DND-41 (cell line): ENCODE data around the gene EIF5A.
A peak's percentile ranks its signal among the peaks of the same experiment; 100 is the strongest.
"Not testable (repeated sequence)": the region's sequence is repeated elsewhere in the genome, so short reads cannot be mapped to it uniquely, and the experiment has no call there.

ENCODE experiments used
- ATAC-seq: fragments of 200-7000 bp; cut with Tn5 transposase; 3 replicates; pipeline ENCODE4 v1.9.1; 2021; ENCODE audit warnings: low read depth; ENCODE audit not compliant: insufficient read depth
- DNase-seq: peaks from one replicate; pipeline ENCODE4 v3.0.0-alpha.2; 2020
- H2AFZ ChIP-seq: 2 replicates; pipeline ENCODE4 v1.6.0; 2012; ENCODE audit warnings: low read depth, low read length
- H3K27ac ChIP-seq: 2 replicates; pipeline ENCODE4 v1.5.1; 2012; ENCODE audit warnings: low read length, inconsistent platforms
- H3K27me3 ChIP-seq: fragments of 200-600 bp; sonication (generic); 2 replicates; pipeline ENCODE4 v1.6.0; 2012; ENCODE audit warnings: low read length, mild to moderate bottlenecking, inconsistent platforms; ENCODE audit not compliant: insufficient read depth, poor library complexity
- H3K36me3 ChIP-seq: 2 replicates; pipeline ENCODE4 v1.5.1; 2012; ENCODE audit warnings: low read length, inconsistent platforms; ENCODE audit not compliant: insufficient read depth
- H3K4me1 ChIP-seq: 2 replicates; pipeline ENCODE4 v1.5.1; 2012; ENCODE audit warnings: mild to moderate bottlenecking, low read length; ENCODE audit not compliant: insufficient read depth
- H3K4me2 ChIP-seq: 2 replicates; pipeline ENCODE4 v1.6.0; 2012; ENCODE audit warnings: mild to moderate bottlenecking, moderate library complexity, low read length, inconsistent platforms; ENCODE audit not compliant: insufficient read depth
- H3K4me3 ChIP-seq, 2 experiments: fragments of 200-600 bp in 1 of 2; shearing (Covaris generic) in 1 of 2; 2 replicates each; pipeline ENCODE4 v1.5.1; 2012 to 2016; ENCODE audit warnings: inconsistent platforms in 2 of 2, low read length in 2 of 2, mild to moderate bottlenecking in 2 of 2, low read depth in 1 of 2, moderate library complexity in 1 of 2
- H3K79me2 ChIP-seq: 2 replicates; pipeline ENCODE4 v1.6.0; 2012; ENCODE audit warnings: low read length, inconsistent platforms; ENCODE audit not compliant: insufficient read depth
- H3K9ac ChIP-seq: 2 replicates; pipeline ENCODE4 v1.6.0; 2012; ENCODE audit warnings: low read depth, mild to moderate bottlenecking, inconsistent platforms, low read length, moderate library complexity
- H3K9me3 ChIP-seq: 2 replicates; pipeline ENCODE4 v1.5.1; 2012; ENCODE audit warnings: low read length, moderate library complexity, mild to moderate bottlenecking, inconsistent platforms; ENCODE audit not compliant: insufficient read depth, severe bottlenecking
- H4K20me1 ChIP-seq: 2 replicates; pipeline ENCODE4 v1.6.0; 2012; ENCODE audit warnings: low read length; ENCODE audit not compliant: insufficient read depth
- EZH2 ChIP-seq: IDR thresholded peaks from 3 replicates; pipeline ENCODE4 v1.6.1; 2012; ENCODE audit warnings: borderline replicate concordance, low read depth, mild to moderate bottlenecking, moderate library complexity, low read length, inconsistent platforms; ENCODE audit not compliant: severe bottlenecking
- TF ChIP-seq, protein P1 (sequence below): IDR thresholded peaks from 2 replicates; pipeline ENCODE4 v1.5.1; 2012; ENCODE audit warnings: borderline replicate concordance, low read length, moderate library complexity, mild to moderate bottlenecking; ENCODE audit not compliant: poor library complexity, severe bottlenecking; ENCODE audit errors: extremely low read depth

The EIF5A gene

DNA sequence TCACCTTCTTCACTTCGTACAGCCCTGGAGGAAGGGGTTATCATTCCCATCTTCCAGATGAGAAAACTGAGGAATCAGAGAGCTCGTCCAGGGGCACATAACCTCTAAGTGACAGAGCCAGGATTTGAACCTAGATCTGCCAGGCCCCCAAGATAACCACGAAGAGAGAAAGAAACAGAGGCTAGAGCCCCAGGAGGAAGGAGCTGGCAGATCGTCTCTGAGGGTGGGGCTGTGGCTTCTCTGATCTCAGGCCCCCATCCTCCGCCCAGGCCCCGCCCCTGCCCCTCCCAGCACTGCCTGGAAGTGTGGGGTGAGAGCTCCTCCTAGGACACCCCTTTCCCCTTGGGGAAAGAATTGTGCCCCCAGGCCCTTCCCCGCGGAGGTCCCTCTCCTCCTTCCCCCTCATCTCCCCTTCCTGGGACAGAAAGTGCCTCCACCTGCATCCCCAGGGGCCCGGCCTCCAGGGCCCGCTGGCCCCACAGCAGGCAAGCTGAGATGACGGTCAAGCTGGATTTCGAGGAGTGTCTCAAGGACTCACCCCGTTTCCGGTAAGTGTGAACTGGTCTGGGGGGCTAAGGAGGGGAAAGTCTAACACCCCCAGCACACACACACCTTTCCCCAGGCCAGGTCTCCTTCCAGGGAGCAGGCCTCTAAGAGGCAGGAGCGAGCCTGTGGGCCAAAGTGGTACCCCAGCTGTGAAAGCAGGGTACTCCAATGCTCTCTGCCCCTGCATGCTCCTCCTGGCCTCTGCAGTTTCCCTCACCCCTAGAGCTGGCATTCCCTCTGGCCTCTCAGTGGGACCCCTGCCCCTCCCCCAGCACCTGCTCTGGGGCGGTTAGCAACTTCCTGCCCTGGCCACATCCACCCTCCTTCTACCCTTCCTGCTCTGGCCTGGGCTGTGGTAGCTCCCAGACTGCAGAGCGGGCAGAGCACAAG is 29.1 kb downstream of the EIF5A start, which contains the start of gene ACAP1:
ACAP1 (plus strand) TSS at position 290 of the 936 bp plus-strand sequence; CDS start at position 496, 206 bp downstream.
- ATAC-seq = peak; percentile 91
- Histone ChIP-seq H3K9ac (peak within 1 kb of the TSS; percentile 69), H3K27ac (peak within 1 kb of the TSS; percentile 98)

DNA sequence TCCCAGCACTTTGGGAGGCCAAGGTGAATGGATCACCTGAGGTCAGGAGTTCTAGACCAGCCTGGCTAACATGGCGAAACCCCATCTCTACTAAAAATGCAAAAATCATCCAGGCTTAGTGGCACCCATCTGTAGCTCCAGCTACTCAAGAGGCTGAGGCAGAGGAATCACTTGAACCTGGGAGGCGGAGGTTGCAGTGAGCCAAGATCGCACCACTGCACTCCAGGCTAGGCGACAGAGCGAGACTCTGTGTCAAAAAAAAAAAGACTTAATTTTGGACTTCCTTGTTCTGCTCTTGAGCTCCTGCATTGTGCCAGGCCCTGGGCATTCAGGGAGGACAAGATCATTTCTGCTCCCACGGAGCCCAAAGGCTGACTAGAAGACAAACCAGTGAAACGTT is 30.2 kb downstream of the EIF5A start:
- ATAC-seq, H2AFZ ChIP-seq, H3K27me3 ChIP-seq, H4K20me1 ChIP-seq, H3K9me3 ChIP-seq, DNase-seq: not testable (repeated sequence)
- Histone ChIP-seq H3K79me2 (peaks cover 31% of the 10 kb centered on the region), H3K4me1 (peaks cover 35% of the 10 kb centered on the region), H3K4me3 (peak overlapping the region in 1 of 2 experiments; percentile 60; a peak in 2 of 4 replicates), H3K27ac (peak overlapping the region; percentile 98), H3K4me2 (peak overlapping the region; percentile 81), H3K9ac (peak overlapping the region; percentile 69), H3K36me3 (peaks cover 14% of the 10 kb centered on the region)

More for the DNA sequence above, 29.1 kb downstream of the EIF5A start, which contains the start of gene ACAP1:
- peak; percentile 97 for DNase-seq
- no peaks in the 10 kb centered on the region for H4K20me1 ChIP-seq
- peak within 1 kb of the TSS; percentile 81 for H3K4me2 ChIP-seq
- peak within 1 kb of the TSS; percentile 52 for H2AFZ ChIP-seq
- H3K4me3 ChIP-seq = peak within 1 kb of the TSS; percentile 30 to 60
- H3K9me3 ChIP-seq = no peaks in the 10 kb centered on the region
- TF ChIP-seq EZH2 = no peak
- TF ChIP-seq, protein P1, sequence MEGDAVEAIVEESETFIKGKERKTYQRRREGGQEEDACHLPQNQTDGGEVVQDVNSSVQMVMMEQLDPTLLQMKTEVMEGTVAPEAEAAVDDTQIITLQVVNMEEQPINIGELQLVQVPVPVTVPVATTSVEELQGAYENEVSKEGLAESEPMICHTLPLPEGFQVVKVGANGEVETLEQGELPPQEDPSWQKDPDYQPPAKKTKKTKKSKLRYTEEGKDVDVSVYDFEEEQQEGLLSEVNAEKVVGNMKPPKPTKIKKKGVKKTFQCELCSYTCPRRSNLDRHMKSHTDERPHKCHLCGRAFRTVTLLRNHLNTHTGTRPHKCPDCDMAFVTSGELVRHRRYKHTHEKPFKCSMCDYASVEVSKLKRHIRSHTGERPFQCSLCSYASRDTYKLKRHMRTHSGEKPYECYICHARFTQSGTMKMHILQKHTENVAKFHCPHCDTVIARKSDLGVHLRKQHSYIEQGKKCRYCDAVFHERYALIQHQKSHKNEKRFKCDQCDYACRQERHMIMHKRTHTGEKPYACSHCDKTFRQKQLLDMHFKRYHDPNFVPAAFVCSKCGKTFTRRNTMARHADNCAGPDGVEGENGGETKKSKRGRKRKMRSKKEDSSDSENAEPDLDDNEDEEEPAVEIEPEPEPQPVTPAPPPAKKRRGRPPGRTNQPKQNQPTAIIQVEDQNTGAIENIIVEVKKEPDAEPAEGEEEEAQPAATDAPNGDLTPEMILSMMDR = no peak
- peaks cover 31% of the 10 kb centered on the region for H3K79me2 ChIP-seq
- peaks cover 35% of the 10 kb centered on the region for H3K4me1 ChIP-seq
- peaks cover 5% of the 10 kb centered on the region for H3K36me3 ChIP-seq
- no peaks in the 10 kb centered on the region for H3K27me3 ChIP-seq

GRCh38 chr17:7340179-7340578 is 32.8 kb downstream of the EIF5A start:
- H3K36me3 ChIP-seq = peaks cover 23% of the 10 kb centered on the region

More at GRCh38 chr17:7340179-7340578, 32.8 kb downstream of the EIF5A start:
- Histone ChIP-seq H3K79me2 (peaks cover 30% of the 10 kb centered on the region), H3K4me2 (no peak overlapping the region), H3K4me3 (no peak overlapping the region), H2AFZ (no peak overlapping the region), H4K20me1 (no peaks in the 10 kb centered on the region; the same call in 1 of the 2 replicates), H3K27ac (no peak overlapping the region), H3K4me1 (peaks cover 28% of the 10 kb centered on the region), H3K9me3 (no peaks in the 10 kb centered on the region), H3K27me3 (no peaks in the 10 kb centered on the region), H3K9ac (no peak overlapping the region)
- ATAC-seq (no peak), DNase-seq (no peak)
- TF ChIP-seq EZH2 = no peak
- TF ChIP-seq, protein P1 = no peak
